GM12874 (cell line): ENCODE data around the gene EMSY.

Experiments used
- TF ChIP-seq, protein P1 (sequence below): IDR thresholded peaks from 2 replicates; pipeline ENCODE4 v1.5.1; 2011; ENCODE audit warnings: low read depth, mild to moderate bottlenecking, control low read depth, low read length, moderate library complexity; ENCODE audit not compliant: insufficient read depth

EMSY gene

GRCh38 chr11:76596652-76597051, 151.8 kb downstream of the EMSY start:
- TF ChIP-seq, protein P1, sequence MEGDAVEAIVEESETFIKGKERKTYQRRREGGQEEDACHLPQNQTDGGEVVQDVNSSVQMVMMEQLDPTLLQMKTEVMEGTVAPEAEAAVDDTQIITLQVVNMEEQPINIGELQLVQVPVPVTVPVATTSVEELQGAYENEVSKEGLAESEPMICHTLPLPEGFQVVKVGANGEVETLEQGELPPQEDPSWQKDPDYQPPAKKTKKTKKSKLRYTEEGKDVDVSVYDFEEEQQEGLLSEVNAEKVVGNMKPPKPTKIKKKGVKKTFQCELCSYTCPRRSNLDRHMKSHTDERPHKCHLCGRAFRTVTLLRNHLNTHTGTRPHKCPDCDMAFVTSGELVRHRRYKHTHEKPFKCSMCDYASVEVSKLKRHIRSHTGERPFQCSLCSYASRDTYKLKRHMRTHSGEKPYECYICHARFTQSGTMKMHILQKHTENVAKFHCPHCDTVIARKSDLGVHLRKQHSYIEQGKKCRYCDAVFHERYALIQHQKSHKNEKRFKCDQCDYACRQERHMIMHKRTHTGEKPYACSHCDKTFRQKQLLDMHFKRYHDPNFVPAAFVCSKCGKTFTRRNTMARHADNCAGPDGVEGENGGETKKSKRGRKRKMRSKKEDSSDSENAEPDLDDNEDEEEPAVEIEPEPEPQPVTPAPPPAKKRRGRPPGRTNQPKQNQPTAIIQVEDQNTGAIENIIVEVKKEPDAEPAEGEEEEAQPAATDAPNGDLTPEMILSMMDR: no peak

DNA sequence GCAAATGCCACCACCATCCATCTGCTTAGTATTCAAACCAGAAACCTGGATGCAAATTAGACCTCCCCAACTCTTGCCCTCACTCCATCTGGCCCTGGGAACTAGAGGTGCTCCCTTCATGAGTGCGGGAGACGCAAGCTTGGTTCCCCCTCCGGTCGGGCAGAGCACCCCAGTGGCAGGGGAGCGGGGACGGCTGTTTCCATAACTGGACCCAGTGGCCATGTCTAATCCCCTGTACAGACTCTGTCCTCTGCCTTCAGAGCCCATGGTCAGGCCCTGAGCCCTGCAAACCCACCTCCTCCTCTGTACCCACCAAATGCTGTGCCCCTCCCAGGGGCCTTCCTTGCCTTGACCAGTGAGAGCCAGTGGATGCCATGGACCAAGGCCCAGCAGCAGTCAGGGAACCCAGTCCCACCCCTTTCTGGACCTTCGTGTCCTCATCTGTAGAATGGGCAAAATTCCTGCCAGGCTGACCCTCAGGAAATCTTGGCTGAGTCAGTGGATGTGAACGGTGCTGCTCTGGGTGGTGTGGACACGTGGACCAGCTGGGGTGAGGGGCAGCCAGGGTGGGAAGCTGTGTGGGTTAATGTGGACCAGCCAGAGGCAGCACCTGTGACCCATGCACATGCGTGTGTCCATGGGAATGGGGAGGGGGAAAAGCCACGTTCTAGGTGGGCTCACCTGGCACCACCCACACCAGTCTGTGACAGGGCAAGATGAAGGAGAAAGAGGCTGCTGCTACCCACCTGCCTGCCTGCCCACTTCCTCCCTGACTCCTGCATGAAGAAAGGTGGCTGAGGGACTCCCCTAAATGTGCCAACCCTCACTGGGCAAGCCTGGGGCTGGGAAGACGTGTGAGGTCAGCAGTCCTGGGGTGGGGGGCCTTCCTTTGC, 153.0 kb downstream of the EMSY start:
- TF ChIP-seq, protein P1: no peak

DNA sequence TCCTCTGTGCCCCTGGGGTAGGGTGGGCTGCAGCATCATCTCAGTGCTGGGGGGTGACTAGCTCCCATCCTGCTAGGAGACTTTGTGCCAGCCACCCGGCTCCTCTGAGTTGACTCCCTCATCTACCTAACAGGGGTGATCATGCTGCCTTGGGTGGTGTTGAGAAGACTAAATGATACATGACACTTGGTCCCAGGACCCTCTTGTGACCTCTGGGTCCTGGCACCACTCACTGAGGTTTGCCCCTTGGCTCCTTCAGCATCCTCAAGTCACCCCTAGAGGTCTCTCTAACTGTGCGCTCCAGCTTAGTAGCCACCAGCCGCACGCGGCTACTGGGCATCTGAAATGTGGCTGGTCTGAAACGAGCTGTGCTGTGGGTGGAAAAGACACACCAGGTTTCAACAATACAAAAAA, 153.6 kb downstream of the EMSY start:
- TF ChIP-seq, protein P1: peak; percentile 74

DNA sequence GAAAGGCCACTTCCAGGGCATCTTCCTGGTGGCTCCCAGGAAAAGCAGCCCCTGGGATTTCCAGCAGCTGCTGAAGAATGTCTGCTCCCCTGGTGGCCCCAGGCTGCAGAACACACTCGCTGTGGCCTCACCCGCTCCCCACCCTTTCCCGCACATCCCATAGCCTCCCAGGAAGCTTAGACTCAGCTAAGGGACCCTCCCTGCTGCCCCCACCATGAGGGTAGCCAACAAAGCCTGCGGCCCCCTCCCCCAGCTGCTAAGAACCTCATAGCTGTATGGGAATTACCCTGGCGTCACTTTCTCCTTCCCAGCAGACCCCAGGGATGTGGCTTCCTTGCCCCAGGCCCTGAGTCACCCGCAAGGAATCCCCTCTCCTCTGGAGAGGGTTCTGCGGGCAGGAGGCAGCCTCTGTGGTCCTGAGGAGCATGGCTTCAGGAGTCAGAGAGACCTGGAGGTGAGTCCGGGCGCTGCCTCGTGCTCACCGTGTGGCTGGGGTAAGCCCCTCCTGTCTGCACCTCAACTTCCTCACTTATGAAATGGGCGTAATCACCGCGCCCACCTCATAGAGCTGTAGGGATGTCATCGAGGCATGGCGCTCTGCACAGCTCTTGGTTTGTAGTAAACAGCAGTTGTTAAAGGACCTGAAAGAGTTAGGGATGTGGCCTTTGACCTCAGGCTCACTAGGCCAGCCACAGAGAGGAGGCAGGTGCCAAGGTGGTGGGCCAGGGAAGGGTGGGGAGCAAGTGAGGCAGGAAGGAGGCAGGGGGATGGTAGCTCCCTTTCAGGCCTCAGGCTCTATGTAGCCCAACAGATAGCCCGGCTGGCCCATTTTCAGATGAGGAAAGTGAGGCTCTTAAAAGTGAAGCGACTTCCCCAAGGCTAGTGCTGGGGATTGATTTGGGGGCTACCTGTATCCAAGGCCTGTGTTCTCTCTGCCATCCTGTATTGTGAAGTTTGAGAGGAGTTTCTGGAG, 154.5 kb downstream of the EMSY start:
- TF ChIP-seq, protein P1: no peak

- TF ChIP-seq, protein P1: no peak
Observed at GRCh38 chr11:76600124-76600655, 155.4 kb downstream of the EMSY start.

DNA sequence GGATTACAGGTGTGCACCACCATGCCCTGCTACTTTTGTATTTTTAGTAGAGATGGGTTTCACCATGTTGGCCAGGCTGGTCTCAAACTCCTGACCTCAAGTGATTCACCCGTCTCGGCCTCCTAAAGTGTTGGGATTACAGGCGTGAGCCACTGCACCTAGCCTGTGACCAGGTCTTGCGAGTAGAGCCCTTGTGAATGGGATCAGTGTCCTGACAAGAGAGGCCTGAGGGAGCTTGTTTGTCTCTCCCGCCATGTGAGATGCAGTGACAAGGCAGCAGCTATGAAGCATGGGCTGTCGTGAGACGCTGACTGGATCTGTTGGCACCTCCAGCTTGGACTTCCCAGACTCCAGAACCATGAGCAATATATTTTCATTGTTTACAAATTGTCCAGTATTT, 156.5 kb downstream of the EMSY start:
- TF ChIP-seq, protein P1: no peak

DNA sequence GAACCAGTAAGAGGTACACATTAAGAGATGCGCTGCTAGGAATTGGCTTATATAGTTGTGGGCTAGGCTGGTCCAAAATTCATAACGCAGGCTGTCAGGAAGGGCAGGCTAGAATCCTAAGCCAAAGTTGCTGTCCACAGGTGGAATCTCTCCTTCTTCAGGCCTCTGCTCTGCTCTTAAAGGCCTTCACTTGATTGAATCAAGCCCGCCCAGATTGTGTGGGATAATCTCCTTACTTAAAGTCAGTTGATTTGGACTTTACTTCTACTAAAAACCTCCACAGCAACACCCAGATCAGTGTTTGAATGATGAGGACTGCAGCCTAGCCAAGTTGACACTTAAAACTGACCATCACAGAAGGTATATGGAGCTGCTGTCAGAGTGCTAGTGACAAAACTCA, 156.9 kb downstream of the EMSY start:
- TF ChIP-seq, protein P1: no peak
